Brain pericyte (primary cell): ENCODE results near the gene SSNA1.

Experiments
- DNase-seq: peaks from one replicate; pipeline ENCODE4 v3.0.0-alpha.2; 2012; ENCODE audit warnings: low read depth, low spot score

SSNA1 gene

GRCh38 chr9:137182836-137183235, 5.6 kb upstream of the SSNA1 start:
- no peak for DNase-seq

GRCh38 chr9:137183980-137184595, 4.4 kb upstream of the SSNA1 start:
- no peak for DNase-seq

GRCh38 chr9:137184881-137185660, 3.4 kb upstream of the SSNA1 start:
- no peak for DNase-seq

GRCh38 chr9:137185921-137186320, 2.6 kb upstream of the SSNA1 start:
- no peak for DNase-seq

GRCh38 chr9:137186385-137186784, 2.1 kb upstream of the SSNA1 start:
- no peak for DNase-seq

- no peak for DNase-seq
Observed at GRCh38 chr9:137187386-137187785, 1.1 kb upstream of the SSNA1 start.

- no peak for DNase-seq
Observed at GRCh38 chr9:137188086-137188489, 388 bp upstream of the SSNA1 start.

GRCh38 chr9:137189297-137190295, 1.1 kb downstream of the SSNA1 start:
- DNase-seq: no peak

- no peak for DNase-seq
Observed at GRCh38 chr9:137190315-137190856, 1.9 kb downstream of the SSNA1 start.

GRCh38 chr9:137191245-137191644, 2.8 kb downstream of the SSNA1 start:
- no peak for DNase-seq

- no peak for DNase-seq
Observed at GRCh38 chr9:137191691-137192447, 3.4 kb downstream of the SSNA1 start.

GRCh38 chr9:137192448-137192780, 3.9 kb downstream of the SSNA1 start:
- DNase-seq: no peak

GRCh38 chr9:137192859-137193258, 4.4 kb downstream of the SSNA1 start:
- DNase-seq: no peak

GRCh38 chr9:137193771-137194170, 5.3 kb downstream of the SSNA1 start:
- no peak for DNase-seq

GRCh38 chr9:137194388-137194787, 5.9 kb downstream of the SSNA1 start:
- no peak for DNase-seq

GRCh38 chr9:137194909-137195308, 6.4 kb downstream of the SSNA1 start:
- no peak for DNase-seq

- DNase-seq: no peak
Observed at GRCh38 chr9:137195525-137196220, 7.2 kb downstream of the SSNA1 start.

- DNase-seq: no peak
Observed at GRCh38 chr9:137198051-137198901, 9.8 kb downstream of the SSNA1 start.

- DNase-seq: no peak
Observed at GRCh38 chr9:137198902-137199283, 10.4 kb downstream of the SSNA1 start.
